ENCODE results near the gene APOB. TPM values are rescaled to one million over a fixed set of nuclear protein-coding genes. Genes with fewer than 3 reads are reported as not detected.

APOB gene
- total RNA-seq, 2 experiments from 2014 or later = not detected

- ChIA-PET CTCF (no interaction called here), POLR2A (no interaction called here)
Observed at GRCh38 chr2:21007129-21008013, 36.5 kb downstream of the APOB start.

DNA sequence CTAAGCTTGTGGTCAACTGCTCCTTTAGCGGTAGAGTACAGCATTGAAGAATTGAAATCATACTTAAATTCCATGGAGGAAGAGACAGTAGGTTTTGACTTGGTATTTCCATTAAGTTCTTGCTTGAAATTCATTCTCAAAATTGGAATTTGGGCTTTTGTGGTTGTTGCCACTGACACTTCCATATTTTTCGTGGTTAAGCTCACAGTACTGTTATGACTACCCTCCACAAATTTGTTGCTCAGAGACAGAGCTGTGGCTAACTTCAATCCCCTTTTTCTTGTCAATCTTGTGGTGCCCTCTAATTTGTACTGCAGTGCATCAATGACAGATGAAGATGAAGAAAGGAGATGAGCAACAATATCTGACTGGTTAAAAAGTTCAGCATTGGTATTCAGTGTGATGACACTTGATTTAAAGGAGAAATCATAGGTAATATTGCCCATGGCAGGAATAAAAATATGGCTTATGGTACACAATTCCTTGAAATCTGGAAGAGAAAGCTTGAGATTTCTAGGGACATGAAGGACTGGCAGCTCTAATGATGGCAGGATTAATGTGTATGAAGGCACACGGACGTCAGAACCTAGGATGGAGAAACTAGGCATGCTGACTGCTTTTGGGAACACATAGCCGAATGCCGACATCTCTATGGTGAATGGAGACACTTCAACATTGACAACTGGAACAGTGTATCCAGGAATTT lies 37.3 kb downstream of the APOB start:
- ChIA-PET CTCF (no interaction called here), POLR2A (no interaction called here)

- CTCF ChIA-PET = no interaction called here
Observed at GRCh38 chr2:21005700-21006422, 38.0 kb downstream of the APOB start.

GRCh38 chr2:21005111-21005699 lies 38.7 kb downstream of the APOB start:
- ChIA-PET CTCF (no interaction called here), POLR2A (no interaction called here)

More at GRCh38 chr2:21005700-21006422, 38.0 kb downstream of the APOB start:
- POLR2A ChIA-PET = no interaction called here

DNA sequence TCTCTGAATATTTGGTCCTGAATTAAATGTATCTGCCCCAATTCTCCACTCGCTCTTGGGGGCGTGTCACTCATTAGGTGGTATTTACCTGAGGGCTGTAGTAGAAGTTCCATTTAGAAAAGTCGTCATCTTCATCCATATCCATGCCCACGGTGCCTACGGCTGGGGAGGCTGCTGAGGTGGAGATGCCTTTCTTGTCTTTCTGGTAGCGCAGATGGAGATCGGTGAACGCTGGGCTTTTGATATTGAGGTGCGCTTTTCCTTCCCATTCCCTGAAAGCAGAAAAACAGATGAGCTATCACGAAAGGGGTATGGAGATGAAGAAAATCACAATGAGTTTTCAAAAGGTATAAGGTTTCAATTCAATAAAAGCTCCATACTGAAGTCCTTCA lies 39.7 kb downstream of the APOB start:
- CTCF ChIA-PET = no interaction called here
- POLR2A ChIA-PET = no interaction called here

DNA sequence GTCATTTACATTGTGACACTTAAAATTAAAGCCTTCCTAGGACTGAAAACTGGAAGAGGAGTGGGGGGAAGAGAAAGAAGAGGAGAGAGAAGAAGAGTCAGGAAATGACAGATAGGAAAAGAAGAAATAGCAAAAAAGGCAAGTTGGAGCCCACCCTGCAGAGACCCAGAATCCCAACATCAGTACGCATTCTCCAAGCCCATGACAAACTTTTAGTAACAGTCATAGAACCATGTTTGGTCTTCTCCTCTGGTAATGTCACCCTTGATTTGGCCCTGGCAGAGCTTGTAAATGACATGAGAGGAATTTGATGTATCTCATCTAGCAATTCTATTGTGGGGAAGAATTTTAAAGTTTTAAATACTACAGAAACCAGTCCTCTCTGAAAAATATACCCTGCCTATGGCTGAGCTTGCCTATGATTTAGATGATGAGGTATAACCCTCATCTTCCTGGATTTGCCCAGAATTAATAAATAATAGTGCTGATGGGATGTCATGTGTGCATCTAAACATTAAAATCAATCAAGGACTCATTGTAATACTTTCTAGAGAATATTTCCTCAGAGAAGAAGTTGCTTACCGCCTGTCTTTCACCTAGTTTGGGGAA lies 40.2 kb downstream of the APOB start:
- CTCF ChIA-PET = no interaction called here

DNA sequence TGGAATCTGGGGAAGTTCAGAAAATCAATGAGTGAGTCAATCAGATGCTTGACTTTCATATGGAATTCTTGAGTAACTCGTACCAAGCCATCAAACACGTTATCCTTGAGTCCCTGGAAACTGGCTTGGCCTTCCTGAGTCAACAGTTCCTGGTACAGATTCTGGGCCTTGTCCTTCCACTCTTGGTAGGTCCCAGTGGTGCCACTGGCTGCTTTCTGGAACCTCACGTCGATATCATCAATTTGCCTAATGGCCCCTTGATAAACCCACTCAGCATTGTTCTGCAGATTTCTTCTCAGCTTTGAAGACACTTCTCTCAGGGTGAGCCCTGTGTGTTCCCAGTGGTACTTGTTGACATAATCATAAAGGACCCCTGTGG lies 41.1 kb downstream of the APOB start:
- POLR2A ChIA-PET = no interaction called here
- CTCF ChIA-PET = no interaction called here

More for the DNA sequence above, 40.2 kb downstream of the APOB start:
- POLR2A ChIA-PET = no interaction called here

GRCh38 chr2:21001988-21002813 lies 41.7 kb downstream of the APOB start:
- ChIA-PET POLR2A (no interaction called here), CTCF (no interaction called here)

DNA sequence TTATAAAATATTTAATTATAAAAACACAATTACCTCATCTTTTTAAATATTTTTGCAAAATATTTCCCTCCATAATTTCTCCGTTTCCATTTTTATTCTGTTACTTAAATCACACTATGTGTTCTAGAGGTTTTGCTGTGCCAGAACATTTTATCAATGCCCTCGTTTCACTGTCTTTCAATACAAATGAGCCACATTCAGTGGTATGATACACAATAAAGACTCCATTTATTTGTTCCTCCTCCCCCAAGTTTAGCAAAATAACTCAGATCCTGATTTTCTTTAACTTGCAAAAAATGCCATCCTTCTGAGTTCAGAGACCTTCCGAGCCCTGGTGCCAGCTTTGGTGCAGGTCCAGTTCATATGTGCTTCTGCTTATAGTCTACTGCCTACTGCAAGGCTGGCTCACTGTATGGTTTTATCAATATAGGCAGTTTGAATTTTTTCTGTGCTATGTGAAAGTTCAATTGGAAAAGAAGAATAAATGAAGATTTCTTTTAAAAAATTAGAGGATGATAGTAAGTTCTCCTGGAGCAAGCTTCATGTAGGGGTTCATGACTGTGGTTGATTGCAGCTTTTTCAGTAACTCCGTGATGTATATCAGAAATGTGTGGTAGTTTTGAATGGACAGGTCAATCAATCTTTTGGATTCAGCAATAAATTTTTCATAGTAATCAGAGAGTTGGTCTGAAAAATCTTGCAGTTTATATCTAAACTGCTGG lies 42.5 kb downstream of the APOB start:
- ChIA-PET POLR2A (no interaction called here), CTCF (no interaction called here)

GRCh38 chr2:20999906-21000645 lies 43.8 kb downstream of the APOB start:
- ChIA-PET POLR2A (no interaction called here), CTCF (no interaction called here)

DNA sequence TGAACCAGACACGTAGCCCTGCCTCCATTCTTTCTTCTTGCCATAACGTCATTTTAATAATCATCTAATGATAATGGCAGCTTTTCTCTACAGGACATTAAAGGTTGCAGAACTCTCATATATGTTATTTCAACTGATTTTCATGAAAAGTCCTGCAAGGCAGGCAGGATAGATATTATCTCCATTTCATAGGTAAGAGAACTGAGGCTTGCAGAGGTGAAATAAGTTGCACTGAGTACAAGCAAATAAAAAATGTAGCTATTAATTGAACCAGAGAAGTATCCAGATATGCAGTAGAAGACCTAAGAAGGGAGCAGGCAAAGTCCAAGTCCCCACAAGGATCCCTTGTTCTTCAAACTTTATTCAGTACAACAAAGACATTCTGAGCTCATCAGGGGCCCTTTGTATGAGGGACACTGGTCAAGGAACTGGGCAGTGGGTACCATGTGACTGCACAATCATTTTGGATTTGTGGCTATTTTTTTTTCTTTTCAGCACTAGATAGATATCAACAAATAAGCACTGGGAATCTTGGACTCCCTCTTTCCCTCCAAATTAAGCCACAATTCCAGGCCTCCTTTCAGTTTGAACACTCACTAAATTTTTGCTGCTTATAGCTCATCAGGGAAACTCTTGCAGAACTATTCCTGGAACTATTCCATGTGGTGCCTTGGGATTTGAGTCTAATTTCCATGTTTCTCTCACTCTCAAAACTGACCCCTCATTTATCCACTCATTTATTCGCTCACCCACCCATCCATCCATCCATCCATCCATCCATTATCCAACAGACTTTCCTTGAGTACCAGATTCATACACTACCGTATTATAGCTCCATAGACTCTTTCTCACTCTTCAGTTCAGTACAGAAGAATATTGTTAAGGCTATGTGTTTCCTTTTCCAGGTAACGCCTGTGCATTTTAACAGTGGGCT lies 44.6 kb downstream of the APOB start:
- ChIA-PET POLR2A (no interaction called here), CTCF (no interaction called here)

GRCh38 chr2:20997953-20998722 lies 45.7 kb downstream of the APOB start:
- POLR2A ChIA-PET = no interaction called here
- CTCF ChIA-PET = no interaction called here

GRCh38 chr2:20994130-20994529 lies 49.7 kb downstream of the APOB start:
- ChIA-PET POLR2A (no interaction called here), CTCF (no interaction called here)

GRCh38 chr2:20992201-20992711 lies 51.6 kb downstream of the APOB start:
- ChIA-PET CTCF (no interaction called here), POLR2A (no interaction called here)

- POLR2A ChIA-PET = no interaction called here
- CTCF ChIA-PET = no interaction called here
Observed at GRCh38 chr2:20990442-20991430, 53.1 kb downstream of the APOB start.
